Bone marrow (tissue), 2 donors: ENCODE data around the gene FZD7.

Experiments
- DNase-seq, 2 donors: peaks; one replicate each; lab custom pipeline; 2025; lab: John Stamatoyannopoulos, UW

Gene FZD7

DNA sequence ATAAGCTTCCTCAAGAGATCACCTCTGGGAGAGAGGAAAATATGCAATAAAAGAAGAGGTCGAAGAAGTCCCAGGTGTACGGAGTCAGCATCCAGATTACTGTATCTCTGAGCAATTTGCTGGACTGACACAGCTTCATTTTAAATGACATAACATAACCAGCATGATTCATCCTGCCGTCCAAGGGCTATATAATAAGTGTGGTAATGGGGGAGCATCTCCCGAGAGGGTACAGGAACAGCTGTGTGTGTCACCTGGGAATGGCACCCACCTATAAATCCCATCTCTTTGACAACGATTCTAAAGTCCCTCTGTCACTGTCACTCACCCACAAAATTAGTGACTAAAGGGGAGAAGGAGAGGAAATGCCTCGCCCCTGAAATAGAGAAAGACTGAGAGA lies 19.3 kb upstream of the FZD7 start:
- no peak for DNase-seq

DNA sequence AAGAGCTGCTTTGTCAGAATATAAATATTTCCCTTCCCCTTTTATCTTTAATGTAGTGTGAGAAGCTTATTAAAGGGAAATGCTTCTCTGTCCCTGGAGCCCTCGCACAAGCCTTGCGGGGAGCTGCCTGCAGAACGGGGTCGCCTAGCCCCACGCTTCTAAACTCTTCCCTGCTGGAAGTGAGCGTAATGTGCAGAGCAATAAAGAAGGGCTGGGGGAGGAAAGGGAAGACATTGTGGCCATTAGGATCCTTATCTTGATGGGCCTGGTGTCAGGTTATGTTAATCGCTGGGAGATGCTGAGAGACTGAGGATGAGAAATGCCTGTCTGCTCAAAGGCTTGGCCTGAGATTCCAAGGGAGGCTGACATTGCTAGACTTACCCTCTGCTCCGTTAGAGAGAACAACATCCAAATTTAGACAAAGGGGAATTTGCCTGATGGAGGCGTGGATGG lies 18.9 kb upstream of the FZD7 start:
- no peak for DNase-seq

DNA sequence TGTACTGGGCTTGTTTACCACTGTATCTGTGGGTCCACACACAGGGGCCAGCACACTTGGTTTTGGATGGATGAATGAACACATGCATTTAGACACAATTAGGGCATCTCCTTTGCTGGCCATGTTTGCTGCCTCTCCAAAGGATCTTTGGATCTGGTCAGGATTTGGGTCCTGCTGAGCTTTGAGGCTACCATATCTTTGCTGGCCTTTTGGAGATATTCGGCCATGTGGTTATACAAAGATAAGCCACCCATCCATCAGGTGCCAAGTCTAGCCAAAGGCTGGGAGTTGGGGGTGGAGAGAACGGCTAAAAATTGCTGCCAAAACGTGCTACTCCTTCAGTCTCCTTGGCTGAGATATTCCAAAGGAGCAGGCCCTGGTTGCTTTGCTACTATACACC lies 18.2 kb upstream of the FZD7 start:
- DNase-seq: no peak

DNA sequence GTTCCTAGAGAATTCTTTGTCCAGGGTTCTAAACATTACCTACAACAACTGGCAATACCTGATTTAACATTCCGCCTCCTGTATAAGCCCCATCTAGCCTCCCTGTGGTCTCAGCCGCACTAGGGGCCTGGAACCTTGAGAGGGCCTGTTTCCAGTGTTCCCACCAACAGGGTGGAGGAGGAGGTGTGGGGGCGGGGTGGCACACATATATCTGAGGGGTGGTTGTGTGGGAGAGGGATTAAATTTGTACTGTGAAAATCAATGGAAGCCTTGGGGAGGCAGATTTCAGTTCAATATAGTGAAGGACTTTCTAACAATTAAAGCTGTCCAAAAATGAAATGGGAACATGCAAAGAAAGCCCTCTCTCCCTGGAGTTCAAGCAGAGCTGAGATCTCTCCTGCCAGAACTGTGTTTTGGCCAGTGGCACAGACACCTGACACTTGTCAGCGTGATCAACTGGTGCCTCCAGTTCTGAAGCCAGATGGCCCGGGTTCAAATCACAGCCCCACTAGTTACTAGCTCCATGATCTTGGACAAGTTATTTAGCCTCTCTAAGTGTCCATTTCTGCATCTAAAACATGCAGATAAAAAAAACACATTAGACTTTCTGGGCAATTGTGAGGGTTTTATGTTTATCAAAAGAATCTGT lies 17.0 kb upstream of the FZD7 start:
- DNase-seq: no peak

DNA sequence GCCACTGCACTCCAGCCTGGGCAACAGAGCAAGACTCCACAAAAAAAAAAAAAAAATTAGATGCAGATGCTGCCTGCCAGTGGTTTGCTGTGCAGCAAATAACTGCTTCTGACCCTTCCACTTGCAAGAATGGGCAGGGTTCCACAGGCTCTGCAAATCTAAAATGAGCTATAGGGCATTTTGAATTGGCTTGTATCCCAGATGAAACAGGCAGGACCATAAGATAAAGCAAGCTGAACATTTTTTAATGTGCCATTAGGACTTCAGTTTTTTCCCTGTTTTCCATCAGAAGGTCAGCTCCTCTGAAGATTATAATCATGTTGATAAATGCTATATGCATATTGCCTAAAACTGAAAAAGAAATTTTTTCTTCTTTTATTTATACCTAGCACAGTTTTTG lies 15.7 kb upstream of the FZD7 start:
- no peak for DNase-seq

DNA sequence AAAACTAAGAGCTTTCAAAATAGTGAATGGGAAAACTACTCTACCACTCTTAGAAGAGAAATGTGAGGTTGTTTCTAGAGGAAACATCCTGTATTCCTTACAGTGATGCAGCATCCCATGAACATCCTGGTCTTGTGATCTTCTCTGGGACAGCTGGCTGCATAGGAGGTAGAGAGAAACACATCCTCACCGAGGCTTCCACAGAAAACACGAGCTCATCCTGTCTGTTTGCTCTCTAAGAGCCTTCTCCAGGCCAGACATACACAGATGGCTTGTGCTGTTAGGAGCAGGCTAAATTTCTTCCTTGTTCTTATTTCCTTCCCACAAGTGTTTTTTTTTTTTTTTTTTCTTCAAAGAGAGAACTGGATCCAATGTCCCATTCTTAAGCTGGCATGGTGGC lies 14.7 kb upstream of the FZD7 start:
- DNase-seq: no peak

DNA sequence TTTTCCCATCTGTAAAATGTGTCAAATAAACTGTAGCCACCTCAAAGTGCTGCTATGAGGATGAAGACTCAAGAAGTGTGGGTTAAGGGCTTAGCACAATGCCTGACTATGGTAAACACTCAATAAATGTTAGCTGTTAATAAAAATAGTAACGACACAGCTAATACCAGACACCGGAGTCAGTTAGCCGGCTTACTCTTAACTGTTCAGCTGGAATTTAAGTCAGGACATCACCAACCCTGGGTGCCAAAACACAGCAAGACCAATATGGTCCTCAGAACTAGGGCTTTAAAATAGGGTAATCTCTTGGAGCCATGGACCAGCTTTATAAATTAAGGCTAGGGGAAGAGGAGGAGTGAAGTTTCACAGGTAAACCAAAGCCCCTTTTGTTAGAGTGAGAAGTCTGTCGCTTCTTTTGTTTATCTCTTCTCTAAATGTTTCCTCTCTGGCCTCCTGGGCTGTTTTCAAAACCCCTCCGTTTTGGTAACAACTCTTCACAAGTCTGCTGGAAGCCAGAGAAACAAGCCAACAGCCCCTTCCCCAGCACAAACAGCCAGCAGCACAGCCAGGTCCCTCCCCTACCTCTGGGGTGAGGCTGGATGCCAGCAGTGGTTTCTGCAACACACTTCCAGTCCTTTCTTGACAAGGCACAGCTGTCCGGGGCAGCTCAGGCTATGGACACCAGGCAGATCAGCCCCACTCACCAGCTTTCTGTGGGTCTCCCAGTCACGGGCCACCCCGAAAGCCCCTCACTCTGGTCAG lies 13.8 kb upstream of the FZD7 start:
- DNase-seq: no peak

DNA sequence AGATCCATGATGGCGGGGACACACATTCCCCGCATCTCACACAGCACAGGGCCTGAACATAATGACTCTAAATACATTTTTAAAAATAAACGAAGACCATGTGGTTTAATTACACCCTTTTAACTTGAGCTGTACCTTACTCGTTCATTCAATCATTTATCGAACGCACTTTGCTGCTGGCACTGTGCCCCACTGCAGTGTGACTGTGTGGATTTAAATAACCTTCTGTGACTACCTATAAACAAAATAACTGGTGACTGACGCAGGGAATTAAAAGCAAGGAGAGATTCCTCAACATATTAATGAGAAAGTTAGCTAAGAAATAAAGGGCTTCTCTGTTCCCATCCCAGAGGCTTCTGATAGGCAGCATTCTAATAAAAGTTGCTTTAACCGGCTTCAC lies 10.9 kb upstream of the FZD7 start:
- no peak for DNase-seq

DNA sequence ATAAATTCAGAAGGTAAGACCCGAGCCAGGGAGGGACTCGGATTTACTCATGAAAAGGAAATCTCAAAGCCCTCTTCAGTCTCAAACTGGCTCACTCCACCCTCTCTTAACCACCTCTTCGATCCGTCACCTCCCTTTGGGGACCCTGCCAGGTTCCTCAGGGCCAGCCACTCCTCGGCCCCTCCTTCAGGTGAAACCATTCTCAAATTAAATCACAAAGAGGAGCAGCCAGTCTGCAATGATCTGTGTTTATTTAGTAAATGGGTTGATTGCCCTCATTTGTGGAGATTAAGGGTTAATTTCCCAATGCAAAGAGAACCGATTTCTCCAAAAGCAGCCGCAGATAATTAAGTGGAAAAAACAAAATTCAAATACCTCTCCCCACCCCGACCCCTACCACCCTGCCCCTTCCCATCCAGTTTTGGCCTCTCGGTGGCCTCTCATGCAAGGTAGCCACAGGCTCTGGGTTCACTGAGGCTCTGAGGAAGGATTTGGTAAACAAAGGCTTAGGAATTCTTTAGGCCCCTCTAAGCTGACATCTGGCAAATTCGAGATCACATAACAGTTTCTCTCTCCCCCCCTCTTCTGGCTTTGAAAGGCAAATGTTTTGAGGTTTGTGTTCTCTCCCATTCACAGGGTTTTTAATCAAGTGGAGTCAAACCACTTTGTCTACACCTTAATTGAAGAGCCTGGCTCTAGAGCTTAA lies 10.3 kb upstream of the FZD7 start:
- no peak for DNase-seq

DNA sequence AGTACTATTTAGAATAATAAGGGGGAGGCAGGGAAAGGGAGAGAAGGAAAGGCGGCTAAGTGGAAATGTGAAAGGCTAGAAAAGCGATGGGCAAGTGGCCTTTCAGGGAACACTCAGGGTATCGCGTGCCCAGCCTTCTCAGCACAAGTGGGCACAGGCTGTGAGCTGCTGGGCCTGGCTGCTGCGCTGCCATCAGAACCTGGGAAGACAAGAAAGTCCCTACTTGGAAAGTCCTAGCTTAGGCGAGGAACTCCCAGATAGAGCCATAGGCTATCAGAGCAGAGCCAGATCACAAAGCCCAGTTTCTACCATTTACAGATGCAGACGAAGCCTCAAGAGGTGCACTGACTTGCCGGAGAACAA lies 9.8 kb upstream of the FZD7 start:
- DNase-seq: no peak

DNA sequence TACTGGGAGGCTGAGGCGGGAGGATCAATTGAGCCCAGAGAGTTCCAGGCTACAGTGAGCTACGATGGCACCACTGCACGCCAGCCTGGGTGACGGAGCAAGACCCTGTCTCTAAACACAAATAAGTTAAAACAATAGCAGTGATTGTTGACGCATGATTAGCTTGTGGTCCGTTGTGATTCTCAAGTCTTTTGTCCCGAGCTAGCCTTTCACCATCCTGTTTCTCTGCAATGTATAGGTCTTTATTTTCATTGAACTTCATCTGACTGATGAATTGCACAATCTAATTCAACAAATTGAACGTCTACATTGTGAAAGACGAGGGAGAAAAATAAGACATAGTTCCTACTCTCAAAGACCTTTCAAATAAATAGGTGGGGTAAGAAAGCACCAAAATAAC lies 8.8 kb upstream of the FZD7 start:
- no peak for DNase-seq

DNA sequence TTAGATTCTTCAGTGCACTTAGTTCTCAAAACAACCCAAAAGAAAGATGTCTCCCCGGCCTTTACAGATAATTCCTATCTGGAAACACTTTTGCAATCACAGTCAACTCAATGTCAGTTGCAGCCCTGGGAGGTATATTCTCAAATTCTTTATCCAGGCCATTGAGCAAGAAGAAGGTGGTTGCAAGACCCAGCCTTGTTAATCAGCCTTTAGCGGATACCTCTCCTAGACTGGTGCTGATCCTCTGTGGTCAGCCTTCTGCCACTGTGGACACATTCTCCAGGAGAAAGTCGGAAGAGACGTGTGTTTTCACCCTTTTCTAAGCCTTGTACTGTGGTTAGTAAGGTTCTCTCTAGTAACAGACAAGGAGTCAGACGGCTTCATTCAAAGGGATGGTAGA lies 7.8 kb upstream of the FZD7 start:
- DNase-seq: no peak

DNA sequence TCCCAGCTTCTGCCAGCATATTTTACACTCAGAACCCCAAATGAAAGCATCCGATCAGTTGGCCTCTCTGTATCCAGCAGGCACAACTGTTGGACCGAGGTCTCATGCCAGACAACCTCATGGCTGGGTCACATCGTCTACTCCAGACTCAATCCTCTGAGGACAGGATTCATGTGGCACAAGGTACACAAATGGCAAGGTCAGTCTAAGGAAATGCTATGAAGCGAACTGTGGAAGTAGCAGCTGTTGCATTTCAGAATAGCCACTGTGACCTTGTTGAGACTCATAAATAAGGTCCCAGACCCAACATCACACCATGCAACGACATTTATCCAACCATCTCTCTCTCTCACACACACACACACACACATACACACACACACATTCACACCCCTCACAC lies 7.1 kb upstream of the FZD7 start:
- DNase-seq: no peak

DNA sequence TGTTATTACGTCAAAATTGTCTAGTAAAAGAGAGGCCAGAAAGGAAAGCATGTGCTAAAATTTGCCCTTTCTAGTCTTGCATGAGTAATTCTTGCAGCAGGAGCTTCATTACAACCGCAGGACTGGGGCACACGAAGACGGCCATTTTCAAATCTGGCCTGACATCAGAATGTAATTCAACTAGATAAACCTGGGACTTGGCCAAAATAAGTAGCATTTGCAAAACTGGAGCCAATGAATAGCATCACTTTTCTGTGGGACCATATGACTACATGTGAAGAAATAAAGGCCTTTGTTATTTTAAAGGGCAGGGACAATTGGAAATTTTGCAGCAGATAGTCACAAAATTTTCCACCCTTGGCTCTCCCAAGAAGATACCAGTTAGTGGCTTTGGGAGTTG lies 3.0 kb upstream of the FZD7 start:
- DNase-seq: no peak

DNA sequence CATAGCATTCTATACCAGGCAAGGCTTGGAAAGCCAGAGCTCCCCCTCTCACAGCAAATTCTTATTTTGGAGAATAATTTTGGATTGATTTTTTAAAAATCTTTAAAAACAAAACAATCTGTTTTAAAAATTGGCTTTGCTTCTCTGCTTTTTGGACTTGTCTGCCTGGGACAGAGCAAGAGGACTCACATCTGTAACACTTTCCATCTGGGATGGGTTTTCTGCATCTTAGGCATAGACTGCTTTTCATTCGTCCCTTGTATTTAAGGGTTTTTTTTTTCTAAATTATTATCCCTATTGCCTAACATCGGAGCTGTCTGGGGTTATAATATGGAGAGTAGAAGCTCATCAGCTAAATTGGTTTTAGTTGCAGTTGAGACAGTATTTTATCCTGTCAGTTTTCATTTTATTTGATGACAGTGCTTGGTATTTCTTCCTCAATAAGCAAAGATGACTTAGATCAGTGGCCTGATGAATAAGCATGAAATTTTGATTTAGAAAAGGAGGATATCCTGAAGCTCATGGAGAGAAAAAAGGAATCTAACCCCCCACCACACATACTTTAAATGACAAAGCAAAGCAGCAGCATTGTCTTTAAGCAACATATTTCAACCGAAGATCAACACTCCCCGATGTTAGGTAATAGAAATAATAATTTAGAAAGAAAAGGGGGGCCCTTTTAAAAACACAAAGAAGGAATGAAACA lies 2.3 kb upstream of the FZD7 start:
- no peak for DNase-seq

DNA sequence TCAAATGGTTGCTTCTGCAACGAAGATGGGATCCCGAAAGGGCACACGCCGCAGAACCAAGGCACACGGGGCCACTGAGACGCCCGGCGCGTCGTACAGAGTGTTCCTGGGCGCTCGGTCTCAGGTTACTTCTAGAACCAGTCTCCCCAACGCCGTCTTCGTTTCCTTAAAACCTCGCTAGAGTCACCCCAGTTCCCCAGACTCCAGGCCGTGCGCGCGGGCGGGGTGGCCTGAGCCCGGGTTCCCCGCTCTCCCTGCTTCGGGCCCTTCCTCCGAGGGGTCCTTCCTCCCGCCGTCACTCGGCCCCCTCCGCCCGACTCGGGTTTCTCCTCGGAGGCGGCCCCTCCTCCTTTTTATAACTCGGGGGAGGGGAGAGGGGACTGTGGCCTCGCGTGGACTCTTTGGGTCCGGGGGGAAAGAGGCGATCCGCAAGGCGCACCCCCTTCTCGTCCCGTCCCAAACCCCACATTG lies 774 bp upstream of the FZD7 start:
- peak in 1 of 2 donors; percentile 62 for DNase-seq

DNA sequence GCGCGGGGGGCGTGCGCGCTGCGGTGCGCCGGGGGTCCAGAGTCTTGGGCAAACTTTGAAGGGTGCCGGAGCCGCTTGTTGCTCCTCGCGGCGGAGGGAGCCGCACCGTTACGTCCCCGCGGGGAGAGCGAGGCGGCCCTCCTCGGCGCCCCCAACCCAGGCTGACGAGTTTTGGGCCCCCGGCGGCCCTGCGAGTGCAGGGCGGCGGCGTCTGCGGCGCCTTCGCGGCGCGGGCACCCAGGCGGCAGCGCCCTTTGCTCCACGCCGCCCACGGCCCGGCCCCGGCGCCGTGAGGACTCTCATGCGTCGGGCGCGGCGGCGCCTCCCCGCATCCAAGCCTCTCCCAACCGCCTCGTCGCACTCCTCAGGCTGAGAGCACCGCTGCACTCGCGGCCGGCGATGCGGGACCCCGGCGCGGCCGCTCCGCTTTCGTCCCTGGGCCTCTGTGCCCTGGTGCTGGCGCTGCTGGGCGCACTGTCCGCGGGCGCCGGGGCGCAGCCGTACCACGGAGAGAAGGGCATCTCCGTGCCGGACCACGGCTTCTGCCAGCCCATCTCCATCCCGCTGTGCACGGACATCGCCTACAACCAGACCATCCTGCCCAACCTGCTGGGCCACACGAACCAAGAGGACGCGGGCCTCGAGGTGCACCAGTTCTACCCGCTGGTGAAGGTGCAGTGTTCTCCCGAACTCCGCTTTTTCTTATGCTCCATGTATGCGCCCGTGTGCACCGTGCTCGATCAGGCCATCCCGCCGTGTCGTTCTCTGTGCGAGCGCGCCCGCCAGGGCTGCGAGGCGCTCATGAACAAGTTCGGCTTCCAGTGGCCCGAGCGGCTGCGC lies 814 bp downstream of the FZD7 start:
- DNase-seq: no peak

DNA sequence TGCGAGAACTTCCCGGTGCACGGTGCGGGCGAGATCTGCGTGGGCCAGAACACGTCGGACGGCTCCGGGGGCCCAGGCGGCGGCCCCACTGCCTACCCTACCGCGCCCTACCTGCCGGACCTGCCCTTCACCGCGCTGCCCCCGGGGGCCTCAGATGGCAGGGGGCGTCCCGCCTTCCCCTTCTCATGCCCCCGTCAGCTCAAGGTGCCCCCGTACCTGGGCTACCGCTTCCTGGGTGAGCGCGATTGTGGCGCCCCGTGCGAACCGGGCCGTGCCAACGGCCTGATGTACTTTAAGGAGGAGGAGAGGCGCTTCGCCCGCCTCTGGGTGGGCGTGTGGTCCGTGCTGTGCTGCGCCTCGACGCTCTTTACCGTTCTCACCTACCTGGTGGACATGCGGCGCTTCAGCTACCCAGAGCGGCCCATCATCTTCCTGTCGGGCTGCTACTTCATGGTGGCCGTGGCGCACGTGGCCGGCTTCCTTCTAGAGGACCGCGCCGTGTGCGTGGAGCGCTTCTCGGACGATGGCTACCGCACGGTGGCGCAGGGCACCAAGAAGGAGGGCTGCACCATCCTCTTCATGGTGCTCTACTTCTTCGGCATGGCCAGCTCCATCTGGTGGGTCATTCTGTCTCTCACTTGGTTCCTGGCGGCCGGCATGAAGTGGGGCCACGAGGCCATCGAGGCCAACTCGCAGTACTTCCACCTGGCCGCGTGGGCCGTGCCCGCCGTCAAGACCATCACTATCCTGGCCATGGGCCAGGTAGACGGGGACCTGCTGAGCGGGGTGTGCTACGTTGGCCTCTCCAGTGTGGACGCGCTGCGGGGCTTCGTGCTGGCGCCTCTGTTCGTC lies 1.7 kb downstream of the FZD7 start:
- no peak for DNase-seq

DNA sequence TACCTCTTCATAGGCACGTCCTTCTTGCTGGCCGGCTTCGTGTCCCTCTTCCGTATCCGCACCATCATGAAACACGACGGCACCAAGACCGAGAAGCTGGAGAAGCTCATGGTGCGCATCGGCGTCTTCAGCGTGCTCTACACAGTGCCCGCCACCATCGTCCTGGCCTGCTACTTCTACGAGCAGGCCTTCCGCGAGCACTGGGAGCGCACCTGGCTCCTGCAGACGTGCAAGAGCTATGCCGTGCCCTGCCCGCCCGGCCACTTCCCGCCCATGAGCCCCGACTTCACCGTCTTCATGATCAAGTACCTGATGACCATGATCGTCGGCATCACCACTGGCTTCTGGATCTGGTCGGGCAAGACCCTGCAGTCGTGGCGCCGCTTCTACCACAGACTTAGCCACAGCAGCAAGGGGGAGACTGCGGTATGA lies 2.3 kb downstream of the FZD7 start:
- no peak for DNase-seq

DNA sequence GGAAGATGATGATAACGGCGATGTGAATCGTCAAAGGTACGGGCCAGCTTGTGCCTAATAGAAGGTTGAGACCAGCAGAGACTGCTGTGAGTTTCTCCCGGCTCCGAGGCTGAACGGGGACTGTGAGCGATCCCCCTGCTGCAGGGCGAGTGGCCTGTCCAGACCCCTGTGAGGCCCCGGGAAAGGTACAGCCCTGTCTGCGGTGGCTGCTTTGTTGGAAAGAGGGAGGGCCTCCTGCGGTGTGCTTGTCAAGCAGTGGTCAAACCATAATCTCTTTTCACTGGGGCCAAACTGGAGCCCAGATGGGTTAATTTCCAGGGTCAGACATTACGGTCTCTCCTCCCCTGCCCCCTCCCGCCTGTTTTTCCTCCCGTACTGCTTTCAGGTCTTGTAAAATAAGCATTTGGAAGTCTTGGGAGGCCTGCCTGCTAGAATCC lies 3.0 kb downstream of the FZD7 start:
- DNase-seq: no peak

DNA sequence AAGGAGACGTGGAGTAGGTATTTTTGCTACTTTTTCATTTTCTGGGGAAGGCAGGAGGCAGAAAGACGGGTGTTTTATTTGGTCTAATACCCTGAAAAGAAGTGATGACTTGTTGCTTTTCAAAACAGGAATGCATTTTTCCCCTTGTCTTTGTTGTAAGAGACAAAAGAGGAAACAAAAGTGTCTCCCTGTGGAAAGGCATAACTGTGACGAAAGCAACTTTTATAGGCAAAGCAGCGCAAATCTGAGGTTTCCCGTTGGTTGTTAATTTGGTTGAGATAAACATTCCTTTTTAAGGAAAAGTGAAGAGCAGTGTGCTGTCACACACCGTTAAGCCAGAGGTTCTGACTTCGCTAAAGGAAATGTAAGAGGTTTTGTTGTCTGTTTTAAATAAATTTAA lies 3.4 kb downstream of the FZD7 start:
- DNase-seq: no peak
